ENCODE measurements around the gene PTPRK. TPM values are rescaled to one million over a fixed set of nuclear protein-coding genes. Genes with fewer than 3 reads are reported as not detected.

Gene PTPRK
- total RNA-seq, 1 experiment from 2014 or later, result 5.5 TPM

- no peak for DNase-seq (ENCODE audit: extremely low read depth, low read depth)
These were observed 359.1 kb downstream of the PTPRK start for GRCh38 chr6:128161263-128161662.

- DNase-seq (ENCODE audit: extremely low read depth, low read depth), result no peak
These were observed 361.9 kb downstream of the PTPRK start for GRCh38 chr6:128158496-128158895.

DNA sequence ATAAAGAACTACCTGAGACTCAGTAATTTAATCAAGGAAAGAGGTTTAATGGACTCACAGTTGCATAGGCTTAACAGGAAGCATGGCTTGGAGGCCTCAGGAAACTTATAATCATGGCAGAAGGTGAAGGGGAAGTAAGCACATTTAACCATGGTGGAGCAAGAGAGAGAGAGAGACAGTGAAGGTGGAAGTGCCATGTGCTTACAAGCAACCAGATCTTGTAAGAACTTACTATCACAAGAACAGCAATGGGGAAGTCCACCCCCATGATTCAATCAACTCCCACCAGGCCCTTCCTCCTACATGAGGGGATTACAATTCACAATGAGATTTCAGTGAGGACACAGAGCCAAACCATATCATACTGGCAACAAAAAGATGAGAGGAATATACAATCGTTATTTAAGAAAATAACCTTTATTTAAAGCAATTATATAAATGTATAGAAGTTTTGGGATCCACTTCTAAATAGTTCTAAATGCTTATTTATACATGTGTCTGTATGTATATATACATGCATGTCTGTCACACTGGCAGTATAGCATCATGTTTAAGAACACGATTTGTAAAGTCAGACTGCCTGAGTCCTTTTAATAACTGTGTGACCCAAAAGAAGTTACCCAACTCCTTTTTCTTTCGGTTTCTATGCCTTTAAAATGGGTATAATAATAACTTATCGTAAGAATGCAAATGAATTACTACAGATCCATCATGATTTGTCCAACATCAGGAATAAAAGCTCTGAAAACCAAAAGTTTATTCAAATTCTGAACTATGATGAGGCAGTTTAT is 363.9 kb downstream of the PTPRK start:
- DNase-seq (ENCODE audit: extremely low read depth, low read depth), result no peak

DNA sequence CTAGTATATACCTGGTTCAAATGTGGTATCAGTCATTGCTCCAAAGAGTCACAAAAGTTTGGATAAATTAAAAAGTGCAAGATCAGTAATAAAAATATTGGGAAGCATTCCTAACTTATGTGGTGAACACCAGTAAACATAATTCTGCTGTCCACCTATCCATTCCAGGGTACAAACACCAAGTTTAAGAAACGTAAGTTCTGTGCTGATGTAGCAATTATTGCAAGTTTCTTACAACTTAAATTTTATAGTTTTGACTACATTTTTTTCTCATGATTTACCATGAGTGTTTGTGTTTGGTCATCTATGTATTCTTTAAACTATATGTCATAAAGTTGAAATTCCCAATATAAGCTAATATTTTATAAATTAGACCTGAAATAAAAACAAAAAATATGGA is 364.6 kb downstream of the PTPRK start:
- DNase-seq (ENCODE audit: extremely low read depth, low read depth), result no peak

- DNase-seq (ENCODE audit: extremely low read depth, low read depth), result no peak
These were observed 367.8 kb downstream of the PTPRK start for GRCh38 chr6:128152551-128152950.

DNA sequence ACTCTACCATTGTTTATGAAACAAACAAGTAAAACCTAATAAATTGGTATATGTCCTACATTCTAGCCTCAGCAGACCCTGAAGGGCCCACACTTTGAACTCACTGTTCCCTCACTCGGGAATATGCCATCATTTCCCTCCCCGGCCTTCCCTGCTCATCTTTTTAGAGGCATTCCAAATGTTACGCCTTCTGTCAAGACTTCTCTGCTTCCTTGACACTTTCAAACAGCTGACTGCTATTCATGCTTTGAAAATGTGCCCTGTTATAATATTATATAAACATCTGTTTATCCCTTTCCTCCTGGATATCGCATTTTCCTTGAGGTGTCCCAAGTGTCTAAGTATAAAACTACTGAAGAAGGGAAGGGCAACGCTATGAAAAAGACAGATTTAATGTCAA is 370.0 kb downstream of the PTPRK start:
- no peak for DNase-seq (ENCODE audit: extremely low read depth, low read depth)

DNA sequence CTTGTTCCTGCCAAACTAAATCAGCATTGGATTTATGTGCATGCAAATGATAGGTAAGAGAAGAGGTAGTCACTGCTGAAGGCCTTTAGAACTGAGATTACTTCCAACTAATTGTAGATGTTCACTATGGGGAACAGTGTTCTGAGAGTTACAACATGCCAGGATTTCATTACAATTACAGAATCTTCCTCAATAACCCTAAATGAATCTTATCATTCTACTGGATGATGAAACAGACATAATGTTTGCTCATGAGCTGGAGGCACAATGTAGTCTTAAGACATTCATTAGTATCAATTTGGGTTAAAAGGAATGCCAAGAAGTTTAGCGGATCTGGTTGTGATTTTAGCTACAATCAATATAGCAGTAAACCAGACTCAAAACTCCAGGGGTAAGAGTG is 370.6 kb downstream of the PTPRK start:
- no peak for DNase-seq (ENCODE audit: extremely low read depth, low read depth)

DNA sequence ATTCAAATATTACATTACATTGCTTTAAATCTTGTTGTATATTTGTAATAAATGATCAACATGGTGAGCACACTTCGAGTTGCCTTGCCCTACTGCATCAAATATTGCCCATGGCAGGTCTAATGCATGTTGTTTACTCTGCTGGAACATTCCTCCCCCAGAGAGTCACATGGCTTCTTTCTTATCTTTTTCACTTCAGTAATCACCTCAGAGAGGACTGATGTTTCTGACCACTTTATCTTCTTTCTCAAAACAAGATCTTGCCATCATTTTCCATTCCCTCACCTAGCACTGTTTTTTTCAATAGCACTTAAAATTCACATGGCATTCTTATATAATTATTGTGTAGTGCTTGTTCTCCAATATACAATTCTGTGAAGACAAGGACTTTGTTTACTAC is 376.1 kb downstream of the PTPRK start:
- no peak for DNase-seq (ENCODE audit: extremely low read depth, low read depth)

DNA sequence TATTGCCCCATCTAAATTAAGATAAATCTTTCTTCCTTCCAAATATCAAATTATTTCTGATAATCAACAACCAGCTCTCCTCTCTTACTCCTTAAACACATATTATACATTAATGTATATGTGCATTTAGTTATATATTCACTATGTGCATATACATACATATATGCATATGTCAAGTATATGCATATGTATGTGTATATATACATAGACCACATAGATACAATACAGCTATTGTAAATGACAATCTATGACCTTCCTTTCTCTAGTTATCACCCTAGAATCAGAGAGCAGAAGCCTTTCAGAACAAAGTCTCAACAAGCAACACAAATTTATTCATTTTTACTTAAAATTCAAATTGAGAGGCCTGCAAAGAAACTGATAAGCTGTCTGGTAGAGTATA is 378.5 kb downstream of the PTPRK start:
- no peak for DNase-seq (ENCODE audit: extremely low read depth, low read depth)

GRCh38 chr6:128139519-128139918 is 380.9 kb downstream of the PTPRK start:
- DNase-seq (ENCODE audit: extremely low read depth, low read depth), result no peak

- DNase-seq (ENCODE audit: extremely low read depth, low read depth), result no peak
These were observed 381.7 kb downstream of the PTPRK start for GRCh38 chr6:128138694-128139093.

DNA sequence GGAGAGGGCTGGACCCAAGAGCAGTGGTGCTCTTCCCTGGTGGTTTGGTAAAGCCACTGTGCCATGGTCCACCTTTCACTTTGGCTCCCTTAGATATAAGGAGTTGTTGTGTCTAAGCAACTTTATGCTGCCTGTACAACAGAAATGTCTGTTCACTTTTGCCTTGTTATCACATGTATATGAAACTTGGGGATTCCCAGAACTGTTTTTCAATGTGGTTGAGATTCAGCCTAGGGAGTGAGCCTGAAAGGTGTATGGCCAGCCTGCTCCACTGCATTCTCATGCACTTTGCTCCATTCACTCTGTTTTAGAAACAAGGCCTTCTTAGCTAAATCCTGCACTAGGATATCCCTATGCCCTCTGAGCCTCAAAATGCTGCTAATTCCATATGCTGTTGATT is 385.1 kb downstream of the PTPRK start:
- no peak for DNase-seq (ENCODE audit: extremely low read depth, low read depth)

GRCh38 chr6:128131566-128131965 is 388.8 kb downstream of the PTPRK start:
- DNase-seq (ENCODE audit: extremely low read depth, low read depth), result no peak

DNA sequence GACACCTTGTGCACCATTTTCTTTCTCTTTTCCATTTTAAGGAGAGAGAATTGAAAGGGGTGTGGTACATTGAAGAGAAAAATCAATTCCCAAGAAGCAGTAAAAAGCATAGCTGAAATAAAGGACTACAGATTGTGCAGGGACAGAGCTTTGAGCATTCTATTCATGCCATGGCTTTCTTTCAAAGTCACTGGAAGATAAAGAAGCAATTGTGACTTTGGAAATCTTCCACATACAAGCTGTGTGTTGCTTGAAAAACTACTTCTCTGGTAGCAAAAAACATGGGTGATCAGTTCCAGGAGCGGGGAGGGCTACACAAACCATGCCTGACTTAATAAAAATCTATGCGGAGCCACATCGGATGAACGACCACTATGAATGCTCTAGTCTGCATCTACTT is 389.4 kb downstream of the PTPRK start:
- DNase-seq (ENCODE audit: extremely low read depth, low read depth), result no peak

DNA sequence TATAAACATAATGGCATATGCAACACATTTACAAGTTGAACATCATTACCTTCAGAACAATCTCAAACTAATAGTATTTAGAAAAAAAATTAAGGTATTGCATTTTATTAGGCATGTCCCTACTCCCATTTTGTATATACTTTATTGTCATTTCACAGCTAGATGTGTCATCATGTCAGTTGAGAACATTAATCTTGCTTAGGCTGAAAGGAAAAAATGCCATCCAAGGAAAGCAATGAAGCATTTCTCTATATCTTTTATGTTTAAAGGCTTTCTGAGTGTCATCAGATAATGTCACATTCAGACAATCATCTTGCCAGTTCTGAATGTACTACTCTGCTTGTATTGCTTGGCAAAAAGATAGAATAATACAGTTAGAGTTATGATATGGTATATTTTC is 390.7 kb downstream of the PTPRK start:
- DNase-seq (ENCODE audit: extremely low read depth, low read depth), result no peak

- DNase-seq (ENCODE audit: extremely low read depth, low read depth), result no peak
These were observed 392.7 kb downstream of the PTPRK start for GRCh38 chr6:128127650-128128049.

DNA sequence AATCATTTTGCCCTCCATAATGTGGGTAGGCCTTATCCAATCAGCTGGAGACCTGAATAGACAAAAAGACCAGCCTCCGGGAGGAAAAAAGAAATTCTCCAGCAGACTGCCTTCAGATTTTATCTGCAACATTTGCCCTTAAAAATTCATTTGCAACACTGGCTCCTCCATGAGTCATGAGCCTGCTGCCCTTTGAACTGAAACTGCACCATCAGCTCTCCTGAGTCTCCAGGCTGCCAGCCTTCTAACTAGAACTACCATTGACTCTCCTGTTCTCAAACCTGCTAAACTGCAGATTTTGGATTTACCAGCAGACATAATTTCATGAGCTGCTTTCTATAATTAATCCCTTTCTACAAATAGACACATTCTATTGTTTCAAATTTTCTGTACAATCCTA is 395.7 kb downstream of the PTPRK start:
- DNase-seq (ENCODE audit: extremely low read depth, low read depth), result no peak

GRCh38 chr6:128121610-128122009 is 398.8 kb downstream of the PTPRK start:
- DNase-seq (ENCODE audit: extremely low read depth, low read depth), result no peak

GRCh38 chr6:128121190-128121589 is 399.2 kb downstream of the PTPRK start:
- no peak for DNase-seq (ENCODE audit: extremely low read depth, low read depth)

GRCh38 chr6:128118401-128118800 is 402.0 kb downstream of the PTPRK start:
- no peak for DNase-seq (ENCODE audit: extremely low read depth, low read depth)

DNA sequence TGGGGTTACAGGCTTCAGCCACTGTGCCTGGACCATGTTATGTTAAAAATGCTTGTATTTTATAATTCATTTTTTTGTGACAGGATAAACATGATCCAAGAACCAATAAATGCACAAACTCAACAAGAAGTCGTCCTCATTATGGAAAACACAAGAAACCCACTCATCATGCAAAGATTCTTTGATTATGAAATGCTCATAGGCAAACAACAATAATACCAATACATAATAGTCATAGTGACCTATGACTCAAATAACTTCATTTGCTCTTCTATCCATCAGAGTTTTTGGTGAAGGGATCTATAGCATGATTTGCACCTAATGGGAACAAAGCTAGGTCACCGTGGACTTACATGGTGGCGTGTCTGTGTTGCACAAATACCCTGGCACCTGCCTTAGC is 402.5 kb downstream of the PTPRK start:
- no peak for DNase-seq (ENCODE audit: extremely low read depth, low read depth)

- no peak for DNase-seq (ENCODE audit: extremely low read depth, low read depth)
These were observed 406.2 kb downstream of the PTPRK start for GRCh38 chr6:128114164-128114563.

DNA sequence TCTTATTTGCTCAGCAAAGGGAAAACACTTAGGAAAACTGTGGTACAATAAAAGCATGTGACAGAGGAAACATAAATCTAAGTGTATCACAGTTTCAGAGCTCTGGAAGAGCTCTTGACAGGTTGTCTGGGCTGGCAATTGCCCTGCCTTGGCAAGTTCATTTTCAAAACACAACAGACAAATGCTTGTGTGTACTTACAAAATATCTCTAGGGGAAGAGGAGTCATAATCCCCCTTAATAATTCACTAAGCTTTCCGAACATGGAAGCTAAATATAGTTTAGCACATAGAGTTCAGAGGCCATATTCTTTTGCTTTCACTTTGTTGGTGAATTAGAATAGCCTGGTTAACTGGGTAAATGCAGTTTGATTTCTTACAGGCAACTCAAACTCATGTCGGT is 407.9 kb downstream of the PTPRK start:
- DNase-seq (ENCODE audit: extremely low read depth, low read depth), result no peak

All from NCI-H460 (cell line).